Muscle layer of colon (tissue), 2 donors: ENCODE results near the gene C8A.

Source experiments
- H3K27ac ChIP-seq: one replicate; pipeline ENCODE4 v1.7.0; 2013; ENCODE audit warnings: low read depth, mild to moderate bottlenecking, low read length, moderate library complexity
- H3K27me3 ChIP-seq, 2 donors: one replicate each; pipeline ENCODE4 v1.7.0; 2013; ENCODE audit warnings: low read length in 2 of 2, mild to moderate bottlenecking in 2 of 2; ENCODE audit not compliant: insufficient read depth in 2 of 2, control insufficient read depth in 1 of 2
- H3K36me3 ChIP-seq: one replicate; pipeline ENCODE4 v1.7.0; 2013; ENCODE audit warnings: mild to moderate bottlenecking, low read length; ENCODE audit not compliant: insufficient read depth
- H3K4me1 ChIP-seq: one replicate; pipeline ENCODE4 v1.7.0; 2013; ENCODE audit warnings: mild to moderate bottlenecking, low read length; ENCODE audit not compliant: insufficient read depth
- H3K4me3 ChIP-seq, 2 donors: one replicate each; pipeline ENCODE4 v1.7.0; 2013; ENCODE audit warnings: low read length in 2 of 2, low read depth in 1 of 2, mild to moderate bottlenecking in 1 of 2, moderate library complexity in 1 of 2
- H3K9ac ChIP-seq: one replicate; pipeline ENCODE4 v1.7.0; 2013; ENCODE audit warnings: low read length
- H3K9me3 ChIP-seq: one replicate; pipeline ENCODE4 v1.7.0; 2013; ENCODE audit warnings: mild to moderate bottlenecking, low read length
- donor health status: abdominal sarcoma.
- donor health status: Adenocarcinoma of cecum.

The C8A gene

GRCh38 chr1:56929492-56929891, 74.9 kb downstream of the C8A start:
- no peak overlapping the region for H3K27ac ChIP-seq
- H3K9me3 ChIP-seq, result no peaks in the 10 kb centered on the region
- H3K4me3 ChIP-seq, result no peak overlapping the region

GRCh38 chr1:56931211-56931610, 76.6 kb downstream of the C8A start:
- Histone ChIP-seq H3K27me3 (no peaks in the 10 kb centered on the region), H3K36me3 (no peaks in the 10 kb centered on the region), H3K9me3 (no peaks in the 10 kb centered on the region), H3K4me1 (no peaks in the 10 kb centered on the region), H3K27ac (no peak overlapping the region), H3K9ac (no peak overlapping the region), H3K4me3 (no peak overlapping the region)

More at GRCh38 chr1:56929492-56929891, 74.9 kb downstream of the C8A start:
- no peaks in the 10 kb centered on the region for H3K4me1 ChIP-seq
- no peak overlapping the region for H3K9ac ChIP-seq
- no peaks in the 10 kb centered on the region for H3K36me3 ChIP-seq
- H3K27me3 ChIP-seq, result no peaks in the 10 kb centered on the region

GRCh38 chr1:56931686-56932085, 77.1 kb downstream of the C8A start:
- no peak overlapping the region for H3K4me3 ChIP-seq
- H3K27me3 ChIP-seq, result no peaks in the 10 kb centered on the region
- H3K4me1 ChIP-seq, result no peaks in the 10 kb centered on the region
- H3K36me3 ChIP-seq, result no peaks in the 10 kb centered on the region
- no peaks in the 10 kb centered on the region for H3K9me3 ChIP-seq
- no peak overlapping the region for H3K27ac ChIP-seq
- H3K9ac ChIP-seq, result no peak overlapping the region

- no peaks in the 10 kb centered on the region for H3K36me3 ChIP-seq
- no peak overlapping the region for H3K4me3 ChIP-seq
- H3K9me3 ChIP-seq, result no peaks in the 10 kb centered on the region
- H3K9ac ChIP-seq, result no peak overlapping the region
- no peaks in the 10 kb centered on the region for H3K27me3 ChIP-seq
- H3K4me1 ChIP-seq, result no peaks in the 10 kb centered on the region
- H3K27ac ChIP-seq, result no peak overlapping the region
Measured at GRCh38 chr1:56933161-56933560, 78.6 kb downstream of the C8A start.

GRCh38 chr1:56933606-56934005, 79.0 kb downstream of the C8A start:
- H3K9ac ChIP-seq, result no peak overlapping the region
- no peak overlapping the region for H3K27ac ChIP-seq
- no peaks in the 10 kb centered on the region for H3K9me3 ChIP-seq
- no peak overlapping the region for H3K4me3 ChIP-seq
- no peaks in the 10 kb centered on the region for H3K27me3 ChIP-seq
- no peaks in the 10 kb centered on the region for H3K36me3 ChIP-seq
- no peaks in the 10 kb centered on the region for H3K4me1 ChIP-seq

- H3K4me3 ChIP-seq, result no peak overlapping the region
- no peak overlapping the region for H3K27ac ChIP-seq
- H3K36me3 ChIP-seq, result no peaks in the 10 kb centered on the region
- no peak overlapping the region for H3K9ac ChIP-seq
- no peaks in the 10 kb centered on the region for H3K9me3 ChIP-seq
- H3K4me1 ChIP-seq, result no peaks in the 10 kb centered on the region
- no peaks in the 10 kb centered on the region for H3K27me3 ChIP-seq
Measured at GRCh38 chr1:56934430-56935060, 79.9 kb downstream of the C8A start.

- Histone ChIP-seq H3K9ac (no peak overlapping the region), H3K36me3 (no peaks in the 10 kb centered on the region), H3K4me1 (no peaks in the 10 kb centered on the region)
Measured at GRCh38 chr1:56938646-56939045, 84.0 kb downstream of the C8A start.

GRCh38 chr1:56939209-56939608, 84.6 kb downstream of the C8A start:
- no peak overlapping the region for H3K9ac ChIP-seq
- no peak overlapping the region for H3K4me3 ChIP-seq
- H3K4me1 ChIP-seq, result no peaks in the 10 kb centered on the region
- no peak overlapping the region for H3K27ac ChIP-seq
- no peaks in the 10 kb centered on the region for H3K9me3 ChIP-seq
- no peaks in the 10 kb centered on the region for H3K36me3 ChIP-seq
- no peaks in the 10 kb centered on the region for H3K27me3 ChIP-seq

More at GRCh38 chr1:56938646-56939045, 84.0 kb downstream of the C8A start:
- Histone ChIP-seq H3K27me3 (no peaks in the 10 kb centered on the region), H3K4me3 (no peak overlapping the region), H3K27ac (no peak overlapping the region), H3K9me3 (no peaks in the 10 kb centered on the region)

- H3K4me1 ChIP-seq, result no peaks in the 10 kb centered on the region
- no peak overlapping the region for H3K9ac ChIP-seq
- H3K4me3 ChIP-seq, result no peak overlapping the region
- no peak overlapping the region for H3K27ac ChIP-seq
- H3K36me3 ChIP-seq, result no peaks in the 10 kb centered on the region
- no peaks in the 10 kb centered on the region for H3K27me3 ChIP-seq
- H3K9me3 ChIP-seq, result no peaks in the 10 kb centered on the region
Measured at GRCh38 chr1:56940039-56940438, 85.4 kb downstream of the C8A start.

GRCh38 chr1:56948403-56949023, 93.9 kb downstream of the C8A start:
- Histone ChIP-seq H3K9ac (no peak overlapping the region), H3K9me3 (no peaks in the 10 kb centered on the region), H3K27ac (no peak overlapping the region), H3K4me3 (no peak overlapping the region), H3K27me3 (no peaks in the 10 kb centered on the region), H3K4me1 (no peaks in the 10 kb centered on the region), H3K36me3 (no peaks in the 10 kb centered on the region)

- no peaks in the 10 kb centered on the region for H3K36me3 ChIP-seq
- no peaks in the 10 kb centered on the region for H3K27me3 ChIP-seq
- no peak overlapping the region for H3K9ac ChIP-seq
- no peaks in the 10 kb centered on the region for H3K4me1 ChIP-seq
- H3K27ac ChIP-seq, result no peak overlapping the region
- H3K9me3 ChIP-seq, result no peaks in the 10 kb centered on the region
- H3K4me3 ChIP-seq, result no peak overlapping the region
Measured at GRCh38 chr1:56952501-56952900, 97.9 kb downstream of the C8A start.

GRCh38 chr1:56953386-56953785, 98.8 kb downstream of the C8A start:
- no peak overlapping the region for H3K27ac ChIP-seq
- peaks cover 3% of the 10 kb centered on the region for H3K4me1 ChIP-seq

More at GRCh38 chr1:56953386-56953785, 98.8 kb downstream of the C8A start:
- no peaks in the 10 kb centered on the region for H3K27me3 ChIP-seq
- no peaks in the 10 kb centered on the region for H3K36me3 ChIP-seq
- no peak overlapping the region for H3K4me3 ChIP-seq
- no peaks in the 10 kb centered on the region for H3K9me3 ChIP-seq
- H3K9ac ChIP-seq, result no peak overlapping the region
